ENCODE measurements around the gene LHFPL6.

- TF ChIP-seq CTCF (IDR thresholded peaks at IDR 0.05) (no peak), POLR2AphosphoS5 (IDR thresholded peaks at IDR 0.05) (no peak)
These were observed 15.6 kb upstream of the LHFPL6 start for GRCh38 chr13:39618561-39618960.
